Measurements from ENCODE around the gene TSPAN9.

The TSPAN9 gene

GRCh38 chr12:3152011-3152511 lies 74.9 kb downstream of the TSPAN9 start:
- TF ChIP-seq CTCF (IDR thresholded peaks at IDR 0.05; ENCODE audit: control insufficient read depth, extremely low read depth, insufficient read depth): no peak
- no peak overlapping the region for H3K4me3 ChIP-seq (ENCODE audit: low read depth, low read length)
- DNase-seq (ENCODE audit: low read depth): no peak

GRCh38 chr12:3152892-3153291 lies 75.7 kb downstream of the TSPAN9 start:
- DNase-seq (ENCODE audit: low read depth): no peak
- no peak for TF ChIP-seq CTCF (IDR thresholded peaks at IDR 0.05; ENCODE audit: control insufficient read depth, extremely low read depth, insufficient read depth)
- no peak overlapping the region for H3K4me3 ChIP-seq (ENCODE audit: low read depth, low read length)

- no peak for TF ChIP-seq CTCF (IDR thresholded peaks at IDR 0.05; ENCODE audit: control insufficient read depth, extremely low read depth, insufficient read depth)
- DNase-seq (ENCODE audit: low read depth): no peak
- no peak overlapping the region for H3K4me3 ChIP-seq (ENCODE audit: low read depth, low read length)
Measured at GRCh38 chr12:3154006-3154405, 76.8 kb downstream of the TSPAN9 start.

- DNase-seq (ENCODE audit: low read depth): no peak
- H3K4me3 ChIP-seq (ENCODE audit: low read depth, low read length): no peak overlapping the region
- no peak for TF ChIP-seq CTCF (IDR thresholded peaks at IDR 0.05; ENCODE audit: control insufficient read depth, extremely low read depth, insufficient read depth)
Measured at GRCh38 chr12:3155702-3156370, 78.7 kb downstream of the TSPAN9 start.

GRCh38 chr12:3157581-3158323 lies 80.6 kb downstream of the TSPAN9 start:
- H3K4me3 ChIP-seq (ENCODE audit: low read depth, low read length): no peak overlapping the region
- no peak for TF ChIP-seq CTCF (IDR thresholded peaks at IDR 0.05; ENCODE audit: control insufficient read depth, extremely low read depth, insufficient read depth)
- DNase-seq (ENCODE audit: low read depth): no peak

- H3K4me3 ChIP-seq (ENCODE audit: low read depth, low read length): no peak overlapping the region
- TF ChIP-seq CTCF (IDR thresholded peaks at IDR 0.05; ENCODE audit: control insufficient read depth, extremely low read depth, insufficient read depth): no peak
- no peak for DNase-seq (ENCODE audit: low read depth)
Measured at GRCh38 chr12:3158851-3159465, 81.8 kb downstream of the TSPAN9 start.

All from LNCaP clone FGC (cell line).